Fibroblast of lung (primary cell): ENCODE results near the gene GABRP. TPM values are rescaled to one million over a fixed set of nuclear protein-coding genes. Genes with fewer than 3 reads are reported as not detected.
"Not testable (repeated sequence)": the region's sequence is repeated elsewhere in the genome, so short reads cannot be mapped to it uniquely, and the experiment has no call there.

Experiments
- DNase-seq, 2 donors: peaks; one replicate each; pipeline versions ENCODE4 v3.0.0 to v3.0.0-alpha.2; 2010; ENCODE audit warnings: low read depth in 2 of 2
- H2AFZ ChIP-seq: 2 replicates; pipeline ENCODE4 v1.5.1; 2012; ENCODE audit warnings: low read length, control low read depth, inconsistent platforms
- H3K27ac ChIP-seq: 2 replicates; pipeline ENCODE4 v1.5.1; 2011; ENCODE audit warnings: low read length, control low read depth; ENCODE audit not compliant: insufficient read depth
- H3K27me3 ChIP-seq: 2 replicates; pipeline ENCODE4 v1.5.1; 2011; ENCODE audit warnings: mild to moderate bottlenecking, low read length; ENCODE audit not compliant: control insufficient read depth, insufficient read depth
- H3K36me3 ChIP-seq: 2 replicates; pipeline ENCODE4 v1.5.1; 2011; ENCODE audit warnings: low read length; ENCODE audit not compliant: control insufficient read depth, insufficient read depth
- H3K4me1 ChIP-seq: 2 replicates; pipeline ENCODE4 v1.5.1; 2011; ENCODE audit warnings: low read length; ENCODE audit not compliant: control insufficient read depth, insufficient read depth; ENCODE audit errors: extremely low read depth
- H3K4me2 ChIP-seq: 2 replicates; pipeline ENCODE4 v1.5.1; 2011; ENCODE audit warnings: low read length, control low read depth; ENCODE audit not compliant: insufficient read depth; ENCODE audit errors: extremely low read depth
- H3K4me3 ChIP-seq, 4 experiments: fragments of 200-600 bp in 1 of 4; sonication (generic) in 1 of 4; replicated peaks in 1 of 4; 2 replicates each; pipeline ENCODE4 v1.5.1; 2011 to 2016; ENCODE audit warnings: low read length in 4 of 4, low read depth in 3 of 4, mild to moderate bottlenecking in 3 of 4, control low read depth in 2 of 4, inconsistent platforms in 1 of 4, mixed read lengths in 1 of 4; ENCODE audit not compliant: insufficient read depth in 1 of 4; ENCODE audit errors: control extremely low read depth in 1 of 4
- H3K79me2 ChIP-seq: 2 replicates; pipeline ENCODE4 v1.5.1; 2012; ENCODE audit warnings: mild to moderate bottlenecking, low read length, inconsistent platforms; ENCODE audit not compliant: control insufficient read depth, insufficient read depth
- H3K9ac ChIP-seq: 2 replicates; pipeline ENCODE4 v1.5.1; 2011; ENCODE audit warnings: mild to moderate bottlenecking, low read length, control low read depth; ENCODE audit not compliant: insufficient read depth
- H3K9me3 ChIP-seq: 2 replicates; pipeline ENCODE4 v1.5.1; 2012; ENCODE audit warnings: low read depth, low read length; ENCODE audit not compliant: control insufficient read depth, insufficient read depth
- H4K20me1 ChIP-seq: 2 replicates; pipeline ENCODE4 v1.5.1; 2011; ENCODE audit warnings: low read length; ENCODE audit not compliant: control insufficient read depth, insufficient read depth; ENCODE audit errors: extremely low read depth
- CTCF ChIP-seq, 2 donors: IDR thresholded peaks in 1 of 2; conservative IDR thresholded peaks in 1 of 2; 1 replicate in 1 of 2; 2 replicates in 1 of 2; pipeline ENCODE4 v1.5.1; 2011 to 2012; ENCODE audit warnings: low read length in 2 of 2, control low read depth in 1 of 2, inconsistent platforms in 1 of 2, low read depth in 1 of 2, mild to moderate bottlenecking in 1 of 2
- EZH2 ChIP-seq: IDR thresholded peaks from 2 replicates; pipeline ENCODE4 v1.5.1; 2012; ENCODE audit warnings: low read length, control low read depth, mild to moderate bottlenecking; ENCODE audit errors: missing control alignments
- polyA plus RNA-seq, 2 donors: library from polyadenylated mRNA; depleted of rRNA in 1 of 2; stranded (reverse) in 1 of 2; unstranded in 1 of 2; fragments of >200 nt; gene quantifications; 2 replicates each; pipeline ENCODE4 v1.2.1, GENCODE V29; 2011 to 2012; ENCODE audit warnings: missing spikeins in 1 of 2
- total RNA-seq: library from RNA; depleted of rRNA; stranded (reverse); fragments of >200 nt; gene quantifications from 2 replicates; pipeline ENCODE4 v1.2.1, GENCODE V29; 2014

Gene GABRP
- total and polyA plus RNA-seq, 2 donors (not counting 1 experiment from before 2014, with no cell fraction given): not detected

- no peak overlapping the region for H3K4me3 ChIP-seq
- H3K36me3 ChIP-seq: no peaks in the 10 kb centered on the region
- no peaks in the 10 kb centered on the region for H3K9me3 ChIP-seq
- H3K9ac ChIP-seq: no peak overlapping the region
- no peak for DNase-seq
- no peak overlapping the region for H3K27ac ChIP-seq
- no peaks in the 10 kb centered on the region for H3K4me1 ChIP-seq
- no peaks in the 10 kb centered on the region for H3K79me2 ChIP-seq
- H3K27me3 ChIP-seq: no peaks in the 10 kb centered on the region
- no peaks in the 10 kb centered on the region for H4K20me1 ChIP-seq
- H3K4me2 ChIP-seq: no peak overlapping the region
- no peak overlapping the region for H2AFZ ChIP-seq
- no peak for TF ChIP-seq EZH2
- TF ChIP-seq CTCF (conservative IDR thresholded peaks at IDR 0.05 in 1 of 2, IDR thresholded peaks at IDR 0.05 in 1 of 2; ENCODE audit: low read depth in 1 of 2, low read length in 2 of 2): no peak
Observed at GRCh38 chr5:170761708-170762066, 21.8 kb upstream of the GABRP start.

- not testable (repeated sequence) for H3K9me3 ChIP-seq, H3K27ac ChIP-seq, DNase-seq, H3K27me3 ChIP-seq, H3K79me2 ChIP-seq, H3K36me3 ChIP-seq, H3K9ac ChIP-seq, H4K20me1 ChIP-seq, H3K4me2 ChIP-seq, H3K4me3 ChIP-seq, H2AFZ ChIP-seq, H3K4me1 ChIP-seq
Observed at GRCh38 chr5:170762298-170762697, 21.2 kb upstream of the GABRP start.

- H3K4me2 ChIP-seq, H3K36me3 ChIP-seq, H3K27ac ChIP-seq, H4K20me1 ChIP-seq, H3K9ac ChIP-seq, H3K4me1 ChIP-seq, H3K79me2 ChIP-seq, H3K27me3 ChIP-seq, H3K9me3 ChIP-seq, H3K4me3 ChIP-seq, DNase-seq, H2AFZ ChIP-seq: not testable (repeated sequence)
Observed at GRCh38 chr5:170765868-170766267, 17.7 kb upstream of the GABRP start.

GRCh38 chr5:170769246-170769645 is 14.3 kb upstream of the GABRP start:
- Histone ChIP-seq H3K9me3 (no peaks in the 10 kb centered on the region), H4K20me1 (no peaks in the 10 kb centered on the region), H3K4me2 (no peak overlapping the region), H3K27me3 (no peaks in the 10 kb centered on the region), H3K36me3 (no peaks in the 10 kb centered on the region), H2AFZ (no peak overlapping the region), H3K79me2 (no peaks in the 10 kb centered on the region), H3K4me3 (no peak overlapping the region), H3K9ac (no peak overlapping the region), H3K4me1 (no peaks in the 10 kb centered on the region), H3K27ac (no peak overlapping the region)
- TF ChIP-seq EZH2 (no peak), CTCF (conservative IDR thresholded peaks at IDR 0.05 in 1 of 2, IDR thresholded peaks at IDR 0.05 in 1 of 2; ENCODE audit: low read depth in 1 of 2, low read length in 2 of 2) (no peak)
- DNase-seq: no peak
